ENCODE measurements around the gene PARD3B.

Gene PARD3B

GRCh38 chr2:205171261-205171940 is 626.1 kb downstream of the PARD3B start:
- no peaks in the 10 kb centered on the region for H3K36me3 ChIP-seq (ENCODE audit: control insufficient read depth, low read depth, low read length)
- H3K4me1 ChIP-seq (ENCODE audit: control insufficient read depth, low read depth, low read length) = no peaks in the 10 kb centered on the region
- H3K27ac ChIP-seq (ENCODE audit: low read length) = no peak overlapping the region
- no peaks in the 10 kb centered on the region for H3K9me3 ChIP-seq (ENCODE audit: control insufficient read depth, low read depth, low read length)
- no peaks in the 10 kb centered on the region for H3K27me3 ChIP-seq (ENCODE audit: control insufficient read depth, insufficient read depth, low read length)
- H3K9ac ChIP-seq (ENCODE audit: low read length) = no peak overlapping the region
- no peak overlapping the region for H3K4me3 ChIP-seq (ENCODE audit: low read length)

- Histone ChIP-seq H3K9me3 (ENCODE audit: control insufficient read depth, low read depth, low read length) (no peaks in the 10 kb centered on the region), H3K4me1 (ENCODE audit: control insufficient read depth, low read depth, low read length) (peaks cover 7% of the 10 kb centered on the region), H3K27ac (ENCODE audit: low read length) (no peak overlapping the region), H3K27me3 (ENCODE audit: control insufficient read depth, insufficient read depth, low read length) (no peaks in the 10 kb centered on the region), H3K4me3 (ENCODE audit: low read length) (no peak overlapping the region), H3K36me3 (ENCODE audit: control insufficient read depth, low read depth, low read length) (no peaks in the 10 kb centered on the region), H3K9ac (ENCODE audit: low read length) (no peak overlapping the region)
These were observed 630.6 kb downstream of the PARD3B start for GRCh38 chr2:205175831-205176230.

- no peak overlapping the region for H3K4me3 ChIP-seq (ENCODE audit: low read length)
- H3K27ac ChIP-seq (ENCODE audit: low read length) = no peak overlapping the region
- no peaks in the 10 kb centered on the region for H3K9me3 ChIP-seq (ENCODE audit: control insufficient read depth, low read depth, low read length)
- H3K4me1 ChIP-seq (ENCODE audit: control insufficient read depth, low read depth, low read length) = peaks cover 12% of the 10 kb centered on the region
- H3K9ac ChIP-seq (ENCODE audit: low read length) = no peak overlapping the region
- H3K36me3 ChIP-seq (ENCODE audit: control insufficient read depth, low read depth, low read length) = no peaks in the 10 kb centered on the region
- no peaks in the 10 kb centered on the region for H3K27me3 ChIP-seq (ENCODE audit: control insufficient read depth, insufficient read depth, low read length)
These were observed 631.3 kb downstream of the PARD3B start for GRCh38 chr2:205176546-205176945.

GRCh38 chr2:205177546-205177945 is 632.3 kb downstream of the PARD3B start:
- Histone ChIP-seq H3K9me3 (ENCODE audit: control insufficient read depth, low read depth, low read length) (no peaks in the 10 kb centered on the region), H3K36me3 (ENCODE audit: control insufficient read depth, low read depth, low read length) (no peaks in the 10 kb centered on the region), H3K4me1 (ENCODE audit: control insufficient read depth, low read depth, low read length) (peaks cover 12% of the 10 kb centered on the region), H3K9ac (ENCODE audit: low read length) (no peak overlapping the region), H3K27me3 (ENCODE audit: control insufficient read depth, insufficient read depth, low read length) (no peaks in the 10 kb centered on the region), H3K4me3 (ENCODE audit: low read length) (no peak overlapping the region), H3K27ac (ENCODE audit: low read length) (no peak overlapping the region)

GRCh38 chr2:205180730-205181129 is 635.5 kb downstream of the PARD3B start:
- H3K4me3 ChIP-seq (ENCODE audit: low read length) = no peak overlapping the region
- no peaks in the 10 kb centered on the region for H3K36me3 ChIP-seq (ENCODE audit: control insufficient read depth, low read depth, low read length)
- no peaks in the 10 kb centered on the region for H3K27me3 ChIP-seq (ENCODE audit: control insufficient read depth, insufficient read depth, low read length)
- no peak overlapping the region for H3K27ac ChIP-seq (ENCODE audit: low read length)
- H3K4me1 ChIP-seq (ENCODE audit: control insufficient read depth, low read depth, low read length) = peaks cover 18% of the 10 kb centered on the region
- H3K9ac ChIP-seq (ENCODE audit: low read length) = no peak overlapping the region
- H3K9me3 ChIP-seq (ENCODE audit: control insufficient read depth, low read depth, low read length) = no peaks in the 10 kb centered on the region

GRCh38 chr2:205187731-205188130 is 642.5 kb downstream of the PARD3B start:
- Histone ChIP-seq H3K4me1 (ENCODE audit: control insufficient read depth, low read depth, low read length) (peaks cover 6% of the 10 kb centered on the region), H3K4me3 (ENCODE audit: low read length) (no peak overlapping the region), H3K9ac (ENCODE audit: low read length) (no peak overlapping the region), H3K36me3 (ENCODE audit: control insufficient read depth, low read depth, low read length) (no peaks in the 10 kb centered on the region), H3K27me3 (ENCODE audit: control insufficient read depth, insufficient read depth, low read length) (no peaks in the 10 kb centered on the region), H3K27ac (ENCODE audit: low read length) (no peak overlapping the region), H3K9me3 (ENCODE audit: control insufficient read depth, low read depth, low read length) (no peaks in the 10 kb centered on the region)

- Histone ChIP-seq H3K4me1 (ENCODE audit: control insufficient read depth, low read depth, low read length) (peaks cover 2% of the 10 kb centered on the region), H3K4me3 (ENCODE audit: low read length) (no peak overlapping the region), H3K9me3 (ENCODE audit: control insufficient read depth, low read depth, low read length) (no peaks in the 10 kb centered on the region), H3K36me3 (ENCODE audit: control insufficient read depth, low read depth, low read length) (no peaks in the 10 kb centered on the region), H3K27me3 (ENCODE audit: control insufficient read depth, insufficient read depth, low read length) (no peaks in the 10 kb centered on the region), H3K9ac (ENCODE audit: low read length) (no peak overlapping the region), H3K27ac (ENCODE audit: low read length) (no peak overlapping the region)
These were observed 643.2 kb downstream of the PARD3B start for GRCh38 chr2:205188239-205189138.

- no peaks in the 10 kb centered on the region for H3K4me1 ChIP-seq (ENCODE audit: control insufficient read depth, low read depth, low read length)
These were observed 644.0 kb downstream of the PARD3B start for GRCh38 chr2:205189301-205189700.

GRCh38 chr2:205190528-205190927 is 645.3 kb downstream of the PARD3B start:
- no peak overlapping the region for H3K27ac ChIP-seq (ENCODE audit: low read length)
- no peaks in the 10 kb centered on the region for H3K9me3 ChIP-seq (ENCODE audit: control insufficient read depth, low read depth, low read length)
- no peaks in the 10 kb centered on the region for H3K27me3 ChIP-seq (ENCODE audit: control insufficient read depth, insufficient read depth, low read length)
- H3K4me1 ChIP-seq (ENCODE audit: control insufficient read depth, low read depth, low read length) = no peaks in the 10 kb centered on the region
- no peak overlapping the region for H3K4me3 ChIP-seq (ENCODE audit: low read length)
- no peak overlapping the region for H3K9ac ChIP-seq (ENCODE audit: low read length)
- no peaks in the 10 kb centered on the region for H3K36me3 ChIP-seq (ENCODE audit: control insufficient read depth, low read depth, low read length)

More at GRCh38 chr2:205189301-205189700, 644.0 kb downstream of the PARD3B start:
- Histone ChIP-seq H3K4me3 (ENCODE audit: low read length) (no peak overlapping the region), H3K36me3 (ENCODE audit: control insufficient read depth, low read depth, low read length) (no peaks in the 10 kb centered on the region), H3K9ac (ENCODE audit: low read length) (no peak overlapping the region), H3K27me3 (ENCODE audit: control insufficient read depth, insufficient read depth, low read length) (no peaks in the 10 kb centered on the region), H3K9me3 (ENCODE audit: control insufficient read depth, low read depth, low read length) (no peaks in the 10 kb centered on the region), H3K27ac (ENCODE audit: low read length) (no peak overlapping the region)

GRCh38 chr2:205193125-205193835 is 648.0 kb downstream of the PARD3B start:
- peaks cover 25% of the 10 kb centered on the region for H3K4me1 ChIP-seq (ENCODE audit: control insufficient read depth, low read depth, low read length)
- no peaks in the 10 kb centered on the region for H3K36me3 ChIP-seq (ENCODE audit: control insufficient read depth, low read depth, low read length)
- H3K9me3 ChIP-seq (ENCODE audit: control insufficient read depth, low read depth, low read length) = no peaks in the 10 kb centered on the region
- no peak overlapping the region for H3K9ac ChIP-seq (ENCODE audit: low read length)
- no peak overlapping the region for H3K4me3 ChIP-seq (ENCODE audit: low read length)
- H3K27ac ChIP-seq (ENCODE audit: low read length) = no peak overlapping the region
- no peaks in the 10 kb centered on the region for H3K27me3 ChIP-seq (ENCODE audit: control insufficient read depth, insufficient read depth, low read length)

GRCh38 chr2:205193836-205194228 is 648.6 kb downstream of the PARD3B start:
- Histone ChIP-seq H3K36me3 (ENCODE audit: control insufficient read depth, low read depth, low read length) (no peaks in the 10 kb centered on the region), H3K4me1 (ENCODE audit: control insufficient read depth, low read depth, low read length) (peaks cover 28% of the 10 kb centered on the region), H3K9me3 (ENCODE audit: control insufficient read depth, low read depth, low read length) (no peaks in the 10 kb centered on the region), H3K27ac (ENCODE audit: low read length) (no peak overlapping the region), H3K4me3 (ENCODE audit: low read length) (no peak overlapping the region), H3K27me3 (ENCODE audit: control insufficient read depth, insufficient read depth, low read length) (no peaks in the 10 kb centered on the region), H3K9ac (ENCODE audit: low read length) (no peak overlapping the region)

Measured in iPS-18a (cell line).